Type B pancreatic cell (in vitro differentiated cells): ENCODE results near the gene JPH4. TPM values are rescaled to one million over a fixed set of nuclear protein-coding genes. Genes with fewer than 3 reads are reported as not detected.
"Not testable (repeated sequence)": the region's sequence is repeated elsewhere in the genome, so short reads cannot be mapped to it uniquely, and the experiment has no call there.

ENCODE experiments used
- DNase-seq: peaks from one replicate; pipeline ENCODE4 v3.0.0; 2021; ENCODE audit warnings: mixed read lengths; ENCODE audit not compliant: unreplicated experiment; ENCODE audit errors: extremely low spot score
- H3K27ac Mint-ChIP-seq: 2 replicates; pipeline ENCODE4 v1.8.0; 2021; ENCODE audit warnings: mild to moderate bottlenecking, mixed read lengths
- H3K27me3 Mint-ChIP-seq: 2 replicates; pipeline ENCODE4 v1.8.0; 2021; ENCODE audit warnings: mixed read lengths
- H3K36me3 Mint-ChIP-seq: 2 replicates; pipeline ENCODE4 v1.8.0; 2021; ENCODE audit warnings: mixed read lengths
- H3K4me1 Mint-ChIP-seq: one replicate; pipeline ENCODE4 v1.8.0; 2021; ENCODE audit warnings: mixed read lengths; ENCODE audit not compliant: unreplicated experiment
- H3K4me3 Mint-ChIP-seq: 2 replicates; pipeline ENCODE4 v1.8.0; 2021; ENCODE audit warnings: mild to moderate bottlenecking, mixed read lengths
- H3K9me3 Mint-ChIP-seq: 2 replicates; pipeline ENCODE4 v1.8.0; 2021; ENCODE audit warnings: mixed read lengths
- total RNA-seq: library from RNA; stranded (reverse); gene quantifications from 2 replicates; pipeline ENCODE4 v1.2.1, GENCODE V29; 2021; ENCODE audit warnings: low replicate concordance
- TF ChIP-seq, protein P1 (sequence below): fragments of 200-600 bp; sonication (generic); conservative IDR thresholded peaks from 2 replicates; pipeline ENCODE4 v1.5.0; 2021; ENCODE audit warnings: antibody characterized with exemption, mild to moderate bottlenecking

JPH4 gene
- total RNA-seq, 1 donor from 2014 or later: 8.3 TPM

- Mint-ChIP-seq H3K4me3 (no peak overlapping the region), H3K4me1 (peaks cover 6% of the 10 kb centered on the region), H3K9me3 (no peaks in the 10 kb centered on the region), H3K27me3 (peaks cover 26% of the 10 kb centered on the region), H3K36me3 (peaks cover 3% of the 10 kb centered on the region), H3K27ac (no peak overlapping the region)
- no peak for DNase-seq
- TF ChIP-seq, protein P1, sequence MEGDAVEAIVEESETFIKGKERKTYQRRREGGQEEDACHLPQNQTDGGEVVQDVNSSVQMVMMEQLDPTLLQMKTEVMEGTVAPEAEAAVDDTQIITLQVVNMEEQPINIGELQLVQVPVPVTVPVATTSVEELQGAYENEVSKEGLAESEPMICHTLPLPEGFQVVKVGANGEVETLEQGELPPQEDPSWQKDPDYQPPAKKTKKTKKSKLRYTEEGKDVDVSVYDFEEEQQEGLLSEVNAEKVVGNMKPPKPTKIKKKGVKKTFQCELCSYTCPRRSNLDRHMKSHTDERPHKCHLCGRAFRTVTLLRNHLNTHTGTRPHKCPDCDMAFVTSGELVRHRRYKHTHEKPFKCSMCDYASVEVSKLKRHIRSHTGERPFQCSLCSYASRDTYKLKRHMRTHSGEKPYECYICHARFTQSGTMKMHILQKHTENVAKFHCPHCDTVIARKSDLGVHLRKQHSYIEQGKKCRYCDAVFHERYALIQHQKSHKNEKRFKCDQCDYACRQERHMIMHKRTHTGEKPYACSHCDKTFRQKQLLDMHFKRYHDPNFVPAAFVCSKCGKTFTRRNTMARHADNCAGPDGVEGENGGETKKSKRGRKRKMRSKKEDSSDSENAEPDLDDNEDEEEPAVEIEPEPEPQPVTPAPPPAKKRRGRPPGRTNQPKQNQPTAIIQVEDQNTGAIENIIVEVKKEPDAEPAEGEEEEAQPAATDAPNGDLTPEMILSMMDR: no peak
Measured at GRCh38 chr14:23589606-23590005, 11.0 kb upstream of the JPH4 start.

DNA sequence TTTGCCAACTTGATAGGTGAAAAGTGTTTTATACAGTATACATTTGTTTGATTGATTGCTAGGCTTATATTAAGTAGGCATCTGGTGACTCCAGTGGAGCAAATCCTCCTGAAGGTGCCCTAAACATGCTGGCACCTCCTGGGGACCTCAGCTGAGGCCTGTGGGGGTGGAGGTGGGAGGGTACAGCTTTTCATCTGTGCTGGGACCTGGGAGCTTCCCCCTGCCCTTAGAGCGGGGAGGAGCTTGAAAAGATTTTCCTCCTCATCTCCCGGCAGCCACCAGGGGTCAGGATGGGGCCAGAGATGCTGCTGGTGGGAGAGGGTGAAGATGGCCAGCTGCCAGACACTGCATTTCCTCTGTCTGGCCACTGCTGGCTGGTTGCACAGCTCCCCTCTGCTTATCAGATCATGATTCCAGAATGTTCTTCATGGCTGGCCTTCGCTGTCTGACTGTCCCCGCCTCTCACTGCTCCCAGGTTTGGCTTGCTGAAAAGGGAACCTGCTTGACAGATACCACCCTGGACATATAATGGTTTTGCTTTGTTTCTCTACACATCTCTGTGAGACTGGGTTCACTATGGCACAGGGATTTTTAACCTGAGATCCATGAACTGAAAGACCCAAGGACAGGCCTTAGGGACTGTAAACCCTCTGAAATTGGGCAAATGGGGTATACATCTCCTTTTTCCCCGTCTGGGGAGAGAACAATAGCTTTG is 10.5 kb upstream of the JPH4 start:
- Mint-ChIP-seq H3K4me3 (no peak overlapping the region), H3K9me3 (no peaks in the 10 kb centered on the region), H3K4me1 (peaks cover 6% of the 10 kb centered on the region), H3K36me3 (peaks cover 3% of the 10 kb centered on the region), H3K27ac (no peak overlapping the region), H3K27me3 (peaks cover 27% of the 10 kb centered on the region)
- TF ChIP-seq, protein P1: peak; percentile 89
- peak; percentile 90 for DNase-seq

- not testable (repeated sequence) for H3K36me3 Mint-ChIP-seq, H3K4me1 Mint-ChIP-seq, H3K27ac Mint-ChIP-seq
Measured at GRCh38 chr14:23584527-23585203, 6.1 kb upstream of the JPH4 start.

DNA sequence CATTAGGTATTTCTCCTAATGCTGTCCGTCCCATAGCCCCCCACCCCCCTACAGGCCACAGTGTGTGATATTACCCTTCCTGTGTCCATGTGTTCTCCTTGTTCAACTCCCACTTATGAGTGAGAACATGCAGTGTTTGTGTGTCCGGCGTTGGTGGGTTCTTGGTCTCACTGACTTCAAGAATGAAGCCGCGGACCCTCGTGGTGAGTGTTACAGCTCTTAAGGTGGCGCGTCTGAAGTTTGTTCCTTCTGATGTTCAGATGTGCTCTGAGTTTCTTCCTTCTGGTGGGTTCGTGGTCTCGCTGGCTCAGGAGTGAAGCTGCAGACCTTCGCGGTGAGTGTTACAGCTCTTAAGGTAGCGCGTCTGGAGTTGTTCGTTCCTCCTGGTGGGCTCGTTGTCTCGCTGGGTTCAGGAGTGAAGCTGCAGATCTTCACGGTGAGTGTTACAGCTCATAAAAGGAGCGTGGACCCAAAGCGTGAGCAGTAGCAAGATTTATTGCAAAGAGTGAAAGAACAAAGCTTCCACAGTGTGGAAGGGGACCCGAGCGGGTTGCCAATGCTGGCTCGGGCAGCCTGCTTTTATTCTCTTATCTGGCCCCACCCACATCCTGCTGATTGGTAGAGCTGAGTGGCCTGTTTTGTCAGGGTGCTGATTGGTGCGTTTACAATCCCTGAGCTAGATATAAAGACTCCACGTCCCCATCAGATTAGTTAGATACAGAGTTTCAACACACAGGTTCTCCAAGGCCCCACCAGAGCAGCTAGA is 5.4 kb upstream of the JPH4 start:
- not testable (repeated sequence) for H3K4me1 Mint-ChIP-seq, DNase-seq, H3K9me3 Mint-ChIP-seq, H3K4me3 Mint-ChIP-seq, H3K27ac Mint-ChIP-seq, H3K36me3 Mint-ChIP-seq
- peaks cover 58% of the 10 kb centered on the region for H3K27me3 Mint-ChIP-seq

More at GRCh38 chr14:23584527-23585203, 6.1 kb upstream of the JPH4 start:
- not testable (repeated sequence) for H3K9me3 Mint-ChIP-seq, DNase-seq, H3K4me3 Mint-ChIP-seq
- H3K27me3 Mint-ChIP-seq: peaks cover 51% of the 10 kb centered on the region

- H3K27me3 Mint-ChIP-seq: peaks cover 60% of the 10 kb centered on the region
Measured at GRCh38 chr14:23582906-23583760, 4.5 kb upstream of the JPH4 start.

GRCh38 chr14:23580948-23581281 is 2.3 kb upstream of the JPH4 start:
- Mint-ChIP-seq H3K27me3 (peaks cover 66% of the 10 kb centered on the region), H3K36me3 (peaks cover 3% of the 10 kb centered on the region)
- DNase-seq: no peak

More at GRCh38 chr14:23582906-23583760, 4.5 kb upstream of the JPH4 start:
- Mint-ChIP-seq H3K36me3 (peaks cover 3% of the 10 kb centered on the region), H3K9me3 (no peaks in the 10 kb centered on the region), H3K4me1 (no peaks in the 10 kb centered on the region), H3K27ac (no peak overlapping the region), H3K4me3 (no peak overlapping the region)
- DNase-seq: no peak
- TF ChIP-seq, protein P1: no peak

More at GRCh38 chr14:23580948-23581281, 2.3 kb upstream of the JPH4 start:
- Mint-ChIP-seq H3K4me1 (no peaks in the 10 kb centered on the region), H3K9me3 (no peaks in the 10 kb centered on the region), H3K4me3 (no peak overlapping the region), H3K27ac (no peak overlapping the region)
- TF ChIP-seq, protein P1: no peak
